ENCODE results near the gene HYDIN.
"Not testable (repeated sequence)": the region's sequence is repeated elsewhere in the genome, so short reads cannot be mapped to it uniquely, and the experiment has no call there.

DNA sequence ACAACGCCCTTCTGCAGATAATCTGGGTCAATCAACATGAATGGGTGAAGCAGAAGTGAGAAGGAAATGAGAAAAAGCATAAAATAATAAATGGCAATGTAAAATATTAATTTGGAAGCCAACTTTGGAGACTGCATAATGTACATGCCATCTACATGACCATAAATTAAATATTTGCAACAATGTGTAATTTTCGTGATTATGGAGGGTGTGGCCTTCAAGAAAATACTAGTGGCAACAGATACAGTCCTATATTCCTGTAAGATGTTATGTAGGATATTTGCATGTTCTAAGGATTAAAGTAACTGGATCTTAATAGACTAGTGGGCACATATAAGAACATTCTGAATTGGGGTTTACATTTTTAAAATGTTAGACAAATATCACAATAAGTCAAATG is 78.9 kb downstream of the HYDIN start:
- TF ChIP-seq, protein P1, sequence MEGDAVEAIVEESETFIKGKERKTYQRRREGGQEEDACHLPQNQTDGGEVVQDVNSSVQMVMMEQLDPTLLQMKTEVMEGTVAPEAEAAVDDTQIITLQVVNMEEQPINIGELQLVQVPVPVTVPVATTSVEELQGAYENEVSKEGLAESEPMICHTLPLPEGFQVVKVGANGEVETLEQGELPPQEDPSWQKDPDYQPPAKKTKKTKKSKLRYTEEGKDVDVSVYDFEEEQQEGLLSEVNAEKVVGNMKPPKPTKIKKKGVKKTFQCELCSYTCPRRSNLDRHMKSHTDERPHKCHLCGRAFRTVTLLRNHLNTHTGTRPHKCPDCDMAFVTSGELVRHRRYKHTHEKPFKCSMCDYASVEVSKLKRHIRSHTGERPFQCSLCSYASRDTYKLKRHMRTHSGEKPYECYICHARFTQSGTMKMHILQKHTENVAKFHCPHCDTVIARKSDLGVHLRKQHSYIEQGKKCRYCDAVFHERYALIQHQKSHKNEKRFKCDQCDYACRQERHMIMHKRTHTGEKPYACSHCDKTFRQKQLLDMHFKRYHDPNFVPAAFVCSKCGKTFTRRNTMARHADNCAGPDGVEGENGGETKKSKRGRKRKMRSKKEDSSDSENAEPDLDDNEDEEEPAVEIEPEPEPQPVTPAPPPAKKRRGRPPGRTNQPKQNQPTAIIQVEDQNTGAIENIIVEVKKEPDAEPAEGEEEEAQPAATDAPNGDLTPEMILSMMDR (IDR thresholded peaks at IDR 0.05; ENCODE audit: low read depth, low read length) = not testable (repeated sequence)
- TF ChIP-seq EZH2phosphoT487 (IDR thresholded peaks at IDR 0.05; ENCODE audit: low read depth) = not testable (repeated sequence)

Measured in OCI-LY3 (cell line).